ENCODE data around the gene MMP7. TPM values are rescaled to one million over a fixed set of nuclear protein-coding genes. Genes with fewer than 3 reads are reported as not detected.
A peak's percentile ranks its signal among the peaks of the same experiment; 100 is the strongest.

The MMP7 gene
- total RNA-seq, 1 donor from 2014 or later: not detected

GRCh38 chr11:102552447-102553194 lies 22.1 kb upstream of the MMP7 start:
- DNase-seq: no peak
- peaks cover 8% of the 10 kb centered on the region for H3K4me1 Mint-ChIP-seq (ENCODE audit: low read depth, unreplicated experiment)

GRCh38 chr11:102552020-102552419 lies 21.5 kb upstream of the MMP7 start:
- no peak for TF ChIP-seq CTCF (IDR thresholded peaks at IDR 0.05; ENCODE audit: partially characterized antibody, unreplicated experiment)
- Mint-ChIP-seq H3K27me3 (ENCODE audit: unreplicated experiment) (peaks cover 1% of the 10 kb centered on the region), H3K27ac (ENCODE audit: unreplicated experiment) (peak overlapping the region; percentile 49), H3K4me1 (ENCODE audit: low read depth, unreplicated experiment) (peaks cover 8% of the 10 kb centered on the region), H3K36me3 (ENCODE audit: unreplicated experiment) (no peaks in the 10 kb centered on the region), H3K9me3 (ENCODE audit: unreplicated experiment) (peaks cover 2% of the 10 kb centered on the region), H3K4me3 (ENCODE audit: unreplicated experiment) (peak overlapping the region; percentile 17)
- no peak for DNase-seq

More at GRCh38 chr11:102552447-102553194, 22.1 kb upstream of the MMP7 start:
- Mint-ChIP-seq H3K9me3 (ENCODE audit: unreplicated experiment) (peaks cover 2% of the 10 kb centered on the region), H3K36me3 (ENCODE audit: unreplicated experiment) (no peaks in the 10 kb centered on the region), H3K27ac (ENCODE audit: unreplicated experiment) (peak overlapping the region; percentile 14), H3K4me3 (ENCODE audit: unreplicated experiment) (no peak overlapping the region), H3K27me3 (ENCODE audit: unreplicated experiment) (peaks cover 1% of the 10 kb centered on the region)
- TF ChIP-seq CTCF (IDR thresholded peaks at IDR 0.05; ENCODE audit: partially characterized antibody, unreplicated experiment): no peak

GRCh38 chr11:102551169-102551781 lies 20.7 kb upstream of the MMP7 start:
- Mint-ChIP-seq H3K36me3 (ENCODE audit: unreplicated experiment) (no peaks in the 10 kb centered on the region), H3K4me3 (ENCODE audit: unreplicated experiment) (no peak overlapping the region), H3K9me3 (ENCODE audit: unreplicated experiment) (peaks cover 2% of the 10 kb centered on the region), H3K4me1 (ENCODE audit: low read depth, unreplicated experiment) (peaks cover 8% of the 10 kb centered on the region), H3K27ac (ENCODE audit: unreplicated experiment) (peak overlapping the region; percentile 13), H3K27me3 (ENCODE audit: unreplicated experiment) (peaks cover 1% of the 10 kb centered on the region)
- no peak for TF ChIP-seq CTCF (IDR thresholded peaks at IDR 0.05; ENCODE audit: partially characterized antibody, unreplicated experiment)
- no peak for DNase-seq

- Mint-ChIP-seq H3K4me3 (ENCODE audit: unreplicated experiment) (no peak overlapping the region), H3K9me3 (ENCODE audit: unreplicated experiment) (peaks cover under 1% of the 10 kb centered on the region), H3K36me3 (ENCODE audit: unreplicated experiment) (no peaks in the 10 kb centered on the region), H3K4me1 (ENCODE audit: low read depth, unreplicated experiment) (peaks cover 1% of the 10 kb centered on the region), H3K27ac (ENCODE audit: unreplicated experiment) (no peak overlapping the region), H3K27me3 (ENCODE audit: unreplicated experiment) (peaks cover 1% of the 10 kb centered on the region)
- no peak for DNase-seq
- TF ChIP-seq CTCF (IDR thresholded peaks at IDR 0.05; ENCODE audit: partially characterized antibody, unreplicated experiment): no peak
Measured at GRCh38 chr11:102546923-102547471, 16.4 kb upstream of the MMP7 start.

- Mint-ChIP-seq H3K9me3 (ENCODE audit: unreplicated experiment) (no peaks in the 10 kb centered on the region), H3K27ac (ENCODE audit: unreplicated experiment) (no peak overlapping the region), H3K4me3 (ENCODE audit: unreplicated experiment) (no peak overlapping the region), H3K4me1 (ENCODE audit: low read depth, unreplicated experiment) (no peaks in the 10 kb centered on the region), H3K27me3 (ENCODE audit: unreplicated experiment) (no peaks in the 10 kb centered on the region), H3K36me3 (ENCODE audit: unreplicated experiment) (no peaks in the 10 kb centered on the region)
- DNase-seq: no peak
- TF ChIP-seq CTCF (IDR thresholded peaks at IDR 0.05; ENCODE audit: partially characterized antibody, unreplicated experiment): no peak
Measured at GRCh38 chr11:102546427-102546826, 15.9 kb upstream of the MMP7 start.

Data from glutamatergic neuron (in vitro differentiated cells).